OCI-LY7 (cell line): ENCODE measurements around the gene IGFL4. TPM values are rescaled to one million over a fixed set of nuclear protein-coding genes. Genes with fewer than 3 reads are reported as not detected.

Source experiments
- BruUV-seq: library from RNA; stranded (reverse); fragments of 400-500 nt; replicated peaks from 2 replicates; lab custom pipeline; 2021; lab: Mats Ljungman, UMichigan
- CTCF ChIA-PET: fragments of 300-600 bp; sonication (Branson Sonifier 250); formaldehyde crosslinking; loops from one replicate; lab custom pipeline; 2022; ENCODE audit warnings: antibody characterized with exemption; ENCODE audit not compliant: unreplicated experiment; lab: Charles Lee
- POLR2A ChIA-PET: fragments of 300-600 bp; sonication (Branson Sonifier 250); formaldehyde crosslinking; loops from one replicate; lab custom pipeline; 2022; ENCODE audit warnings: antibody characterized with exemption; lab: Charles Lee
- DNase-seq: peaks from one replicate; pipeline ENCODE4 v3.0.0-alpha.2; 2015; ENCODE audit warnings: low spot score
- H2AFZ ChIP-seq: fragments of 200-600 bp; sonication (generic), shearing (Covaris generic); 2 replicates; pipeline ENCODE4 v1.6.1; 2014; ENCODE audit warnings: mild to moderate bottlenecking, antibody characterized with exemption, low read length, moderate library complexity
- H3K27ac ChIP-seq: fragments of 200-600 bp; sonication (generic); 2 replicates; pipeline ENCODE4 v1.5.1; 2014; ENCODE audit warnings: mixed run types, low read depth, mild to moderate bottlenecking, moderate library complexity, low read length, inconsistent platforms; ENCODE audit not compliant: poor library complexity, severe bottlenecking
- H3K36me3 ChIP-seq: fragments of 200-600 bp; sonication (generic); 2 replicates; pipeline ENCODE4 v1.6.1; 2014; ENCODE audit warnings: mild to moderate bottlenecking, antibody characterized with exemption, low read length, moderate library complexity, mixed read lengths; ENCODE audit not compliant: insufficient read depth
- H3K4me1 ChIP-seq: fragments of 200-600 bp; sonication (generic); 2 replicates; pipeline ENCODE4 v1.5.1; 2014; ENCODE audit warnings: mild to moderate bottlenecking, low read length; ENCODE audit not compliant: insufficient read depth, poor library complexity, severe bottlenecking
- H3K4me2 ChIP-seq: fragments of 200-600 bp; sonication (generic); 2 replicates; pipeline ENCODE4 v1.6.1; 2014; ENCODE audit warnings: mild to moderate bottlenecking, low read length
- H3K4me3 ChIP-seq: fragments of 200-600 bp; sonication (generic); 2 replicates; pipeline ENCODE4 v1.5.1; 2014; ENCODE audit warnings: mild to moderate bottlenecking, low read depth, low read length; ENCODE audit not compliant: poor library complexity, severe bottlenecking
- H3K79me2 ChIP-seq: fragments of 200-600 bp; sonication (generic); 2 replicates; pipeline ENCODE4 v1.6.1; 2016; ENCODE audit warnings: low read depth, mild to moderate bottlenecking, low read length, moderate library complexity, mixed read lengths; ENCODE audit not compliant: insufficient read depth
- H3K9me2 ChIP-seq: fragments of 200-600 bp; sonication (generic); 2 replicates; pipeline ENCODE4 v1.6.1; 2016; ENCODE audit warnings: mild to moderate bottlenecking, low read length, mixed read lengths; ENCODE audit not compliant: insufficient read depth
- H3K9me3 ChIP-seq: fragments of 200-600 bp; sonication (generic); 2 replicates; pipeline ENCODE4 v1.6.1; 2014; ENCODE audit warnings: mild to moderate bottlenecking, mixed run types, low read length, mixed read lengths
- H4K20me1 ChIP-seq: fragments of 200-600 bp; sonication (generic); 2 replicates; pipeline ENCODE4 v1.6.1; 2014; ENCODE audit warnings: mild to moderate bottlenecking, antibody characterized with exemption, low read length, moderate library complexity, mixed read lengths; ENCODE audit not compliant: insufficient read depth
- EZH2phosphoT487 ChIP-seq: fragments of 200-600 bp; sonication (generic); IDR thresholded peaks from 2 replicates; pipeline ENCODE4 v1.6.1; 2018; ENCODE audit warnings: low read depth, borderline replicate concordance, mild to moderate bottlenecking, mixed run types, antibody characterized with exemption, low read length, moderate library complexity, mixed read lengths
- intact Hi-C: fragments of 100-400 bp; cut with micrococcal nuclease; formaldehyde crosslinking; loops from one replicate; pipeline ENCODE4 v1.10.0; 2022; ENCODE audit not compliant: unreplicated experiment
- total RNA-seq, 2 experiments: library from RNA; depleted of rRNA in 1 of 2; stranded (reverse); fragments of >200 nt in 1 of 2; shearing (Covaris generic) in 1 of 2; gene quantifications; 2 replicates each; pipeline ENCODE4 v1.2.3, GENCODE V29; 2014 to 2022
- TF ChIP-seq, protein P1 (sequence below): fragments of 200-600 bp; sonication (generic); conservative IDR thresholded peaks from 2 replicates; pipeline ENCODE4 v1.5.1; 2014; ENCODE audit warnings: mild to moderate bottlenecking, antibody characterized with exemption, low read length, moderate library complexity, mixed read lengths

Gene IGFL4
- total RNA-seq, 2 experiments from 2014 or later = not detected

DNA sequence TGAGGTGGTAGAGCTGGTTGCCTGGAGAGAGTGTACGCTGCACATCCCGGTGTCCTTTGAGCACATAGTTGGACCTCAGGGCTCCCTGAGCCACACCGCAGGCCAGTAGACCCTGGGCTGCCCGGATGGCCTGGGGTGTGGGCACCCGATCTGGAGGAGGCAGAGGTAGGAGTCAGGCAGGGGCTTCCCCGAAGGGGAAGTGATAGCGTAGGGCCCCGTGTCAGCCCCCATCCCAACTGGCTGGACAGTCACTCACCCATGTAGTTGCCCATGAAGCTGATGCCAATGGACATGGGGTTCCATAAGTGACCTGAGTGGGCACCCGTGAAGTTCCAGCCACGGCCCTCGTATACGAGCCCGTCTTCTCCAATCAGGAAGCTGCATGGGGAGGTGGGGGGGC is 21.5 kb downstream of the IGFL4 start:
- intact Hi-C loops = no loop called here
- Histone ChIP-seq H3K4me3 (no peak overlapping the region), H3K79me2 (no peaks in the 10 kb centered on the region), H3K9me3 (no peaks in the 10 kb centered on the region), H3K4me2 (no peak overlapping the region), H3K9me2 (no peaks in the 10 kb centered on the region), H3K27ac (no peak overlapping the region), H3K4me1 (no peaks in the 10 kb centered on the region), H4K20me1 (no peaks in the 10 kb centered on the region), H2AFZ (no peak overlapping the region), H3K36me3 (peaks cover 2% of the 10 kb centered on the region; the same call in 1 of the 2 replicates)
- ChIA-PET POLR2A (no interaction called here), CTCF (no interaction called here)
- BruUV-seq = no TSS peak
- no peak for TF ChIP-seq EZH2phosphoT487
- TF ChIP-seq, protein P1, sequence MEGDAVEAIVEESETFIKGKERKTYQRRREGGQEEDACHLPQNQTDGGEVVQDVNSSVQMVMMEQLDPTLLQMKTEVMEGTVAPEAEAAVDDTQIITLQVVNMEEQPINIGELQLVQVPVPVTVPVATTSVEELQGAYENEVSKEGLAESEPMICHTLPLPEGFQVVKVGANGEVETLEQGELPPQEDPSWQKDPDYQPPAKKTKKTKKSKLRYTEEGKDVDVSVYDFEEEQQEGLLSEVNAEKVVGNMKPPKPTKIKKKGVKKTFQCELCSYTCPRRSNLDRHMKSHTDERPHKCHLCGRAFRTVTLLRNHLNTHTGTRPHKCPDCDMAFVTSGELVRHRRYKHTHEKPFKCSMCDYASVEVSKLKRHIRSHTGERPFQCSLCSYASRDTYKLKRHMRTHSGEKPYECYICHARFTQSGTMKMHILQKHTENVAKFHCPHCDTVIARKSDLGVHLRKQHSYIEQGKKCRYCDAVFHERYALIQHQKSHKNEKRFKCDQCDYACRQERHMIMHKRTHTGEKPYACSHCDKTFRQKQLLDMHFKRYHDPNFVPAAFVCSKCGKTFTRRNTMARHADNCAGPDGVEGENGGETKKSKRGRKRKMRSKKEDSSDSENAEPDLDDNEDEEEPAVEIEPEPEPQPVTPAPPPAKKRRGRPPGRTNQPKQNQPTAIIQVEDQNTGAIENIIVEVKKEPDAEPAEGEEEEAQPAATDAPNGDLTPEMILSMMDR = no peak
- DNase-seq = no peak

DNA sequence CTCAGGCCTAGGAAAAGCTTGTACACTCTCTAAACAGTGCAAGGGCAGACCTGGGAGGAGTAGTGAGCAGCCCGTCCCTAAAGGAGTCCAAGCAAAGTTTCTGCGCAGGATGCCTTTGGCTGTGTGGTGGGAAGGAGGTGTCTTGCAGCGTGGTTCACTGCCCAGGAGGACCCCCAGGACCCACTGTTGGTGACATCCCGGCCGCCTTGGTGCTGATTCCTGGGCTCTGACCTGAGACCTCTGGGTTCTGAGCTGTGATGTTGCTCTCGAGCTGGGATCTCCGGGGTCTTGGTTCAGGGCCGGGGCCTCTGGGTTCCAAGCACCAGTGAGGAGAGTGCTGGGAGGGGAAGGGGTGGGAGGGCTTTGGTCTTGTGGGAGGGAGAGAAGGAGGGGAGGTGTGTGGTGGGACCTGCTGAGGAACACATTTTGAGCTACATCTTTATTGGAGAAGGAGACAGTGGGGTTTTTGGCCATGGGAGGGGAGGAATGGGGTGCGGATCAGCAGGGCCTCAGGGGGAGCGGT is 22.0 kb downstream of the IGFL4 start:
- no peaks in the 10 kb centered on the region for H4K20me1 ChIP-seq
- H3K27ac ChIP-seq = no peak overlapping the region
- no peaks in the 10 kb centered on the region for H3K9me2 ChIP-seq
- H3K4me2 ChIP-seq = no peak overlapping the region
- no peaks in the 10 kb centered on the region for H3K79me2 ChIP-seq
- H3K4me3 ChIP-seq = no peak overlapping the region
- no TSS peak for BruUV-seq
- H3K4me1 ChIP-seq = no peaks in the 10 kb centered on the region
- DNase-seq = no peak
- peaks cover 2% of the 10 kb centered on the region; the same call in 1 of the 2 replicates for H3K36me3 ChIP-seq
- H3K9me3 ChIP-seq = no peaks in the 10 kb centered on the region
- intact Hi-C loops = no loop called here
- H2AFZ ChIP-seq = no peak overlapping the region
- TF ChIP-seq, protein P1 = no peak
- no peak for TF ChIP-seq EZH2phosphoT487
- ChIA-PET POLR2A (interaction anchor here (0.6 kb wide), 1 partner anchor 86 kb away, joined by 5 read pairs; no protein-coding TSS in a partner anchor), CTCF (no interaction called here)

DNA sequence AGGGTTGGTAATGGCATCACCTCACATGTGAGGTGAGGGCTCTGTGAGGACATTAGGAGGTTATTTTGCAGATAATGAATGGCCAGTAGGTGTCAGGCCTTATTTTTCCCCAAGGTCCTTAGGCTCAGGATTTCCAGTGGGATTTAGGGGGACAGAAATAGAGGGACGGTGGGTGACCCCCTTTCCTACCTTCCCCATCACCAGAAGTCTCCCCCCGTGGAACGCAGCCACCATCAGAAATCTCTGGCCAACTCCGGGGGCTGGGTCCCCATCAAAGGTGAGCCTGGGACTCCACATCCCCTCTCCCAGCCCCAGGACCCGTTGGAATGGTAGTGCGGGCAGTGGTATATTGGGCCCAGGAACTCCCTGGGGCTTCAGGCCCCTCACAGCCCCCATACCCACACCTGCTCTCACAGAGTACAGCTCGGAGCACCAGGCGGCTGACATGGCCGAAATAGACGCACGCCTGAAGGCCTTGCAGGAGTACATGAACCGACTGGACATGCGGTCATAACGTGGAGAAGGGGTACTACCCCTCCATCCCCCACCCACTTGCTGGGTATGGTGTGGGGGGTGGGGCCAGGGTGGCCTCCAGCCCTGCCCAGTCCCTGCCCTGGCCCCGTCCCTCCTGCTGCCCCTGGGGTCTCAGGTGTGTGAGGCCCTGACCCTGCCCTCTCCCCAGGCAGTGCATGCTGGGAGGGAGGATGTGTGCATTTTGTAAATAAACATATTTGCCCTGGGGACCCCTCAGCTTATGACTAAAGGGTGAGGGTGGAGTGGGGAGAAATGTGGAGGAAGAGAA is 22.7 kb downstream of the IGFL4 start:
- ChIA-PET CTCF (no interaction called here), POLR2A (interaction anchor here (0.6 kb wide), 1 partner anchor 85 kb away, joined by 5 read pairs; no protein-coding TSS in a partner anchor)
- Histone ChIP-seq H3K4me3 (no peak overlapping the region), H3K4me1 (no peaks in the 10 kb centered on the region), H3K27ac (no peak overlapping the region), H3K4me2 (no peak overlapping the region), H4K20me1 (no peaks in the 10 kb centered on the region), H3K79me2 (no peaks in the 10 kb centered on the region), H3K9me2 (no peaks in the 10 kb centered on the region), H2AFZ (no peak overlapping the region), H3K36me3 (peaks cover 2% of the 10 kb centered on the region; the same call in 1 of the 2 replicates), H3K9me3 (no peaks in the 10 kb centered on the region)
- no peak for DNase-seq
- BruUV-seq = no TSS peak
- intact Hi-C loops = no loop called here
- TF ChIP-seq, protein P1 = no peak
- no peak for TF ChIP-seq EZH2phosphoT487
